ENCODE measurements around the gene GMPR2.

GRCh38 chr14:24188251-24189058 lies 44.3 kb upstream of the GMPR2 start, which contains the start of gene IPO4:
- peak in 1 of 2 donors; percentile 45 for TF ChIP-seq POLR2A (IDR thresholded peaks at IDR 0.05)
- TF ChIP-seq, protein P1, sequence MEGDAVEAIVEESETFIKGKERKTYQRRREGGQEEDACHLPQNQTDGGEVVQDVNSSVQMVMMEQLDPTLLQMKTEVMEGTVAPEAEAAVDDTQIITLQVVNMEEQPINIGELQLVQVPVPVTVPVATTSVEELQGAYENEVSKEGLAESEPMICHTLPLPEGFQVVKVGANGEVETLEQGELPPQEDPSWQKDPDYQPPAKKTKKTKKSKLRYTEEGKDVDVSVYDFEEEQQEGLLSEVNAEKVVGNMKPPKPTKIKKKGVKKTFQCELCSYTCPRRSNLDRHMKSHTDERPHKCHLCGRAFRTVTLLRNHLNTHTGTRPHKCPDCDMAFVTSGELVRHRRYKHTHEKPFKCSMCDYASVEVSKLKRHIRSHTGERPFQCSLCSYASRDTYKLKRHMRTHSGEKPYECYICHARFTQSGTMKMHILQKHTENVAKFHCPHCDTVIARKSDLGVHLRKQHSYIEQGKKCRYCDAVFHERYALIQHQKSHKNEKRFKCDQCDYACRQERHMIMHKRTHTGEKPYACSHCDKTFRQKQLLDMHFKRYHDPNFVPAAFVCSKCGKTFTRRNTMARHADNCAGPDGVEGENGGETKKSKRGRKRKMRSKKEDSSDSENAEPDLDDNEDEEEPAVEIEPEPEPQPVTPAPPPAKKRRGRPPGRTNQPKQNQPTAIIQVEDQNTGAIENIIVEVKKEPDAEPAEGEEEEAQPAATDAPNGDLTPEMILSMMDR (IDR thresholded peaks at IDR 0.05) = no peak
